Neural cell (in vitro differentiated cells): ENCODE results near the gene SNX15. TPM values are rescaled to one million over a fixed set of nuclear protein-coding genes. Genes with fewer than 3 reads are reported as not detected.

Source experiments
- H2AFZ ChIP-seq: fragments of 200-600, 300-800 bp; sonication (generic), shearing (Covaris generic); 2 replicates; pipeline ENCODE4 v1.6.0; 2014; ENCODE audit warnings: low read depth, mild to moderate bottlenecking, antibody characterized with exemption, low read length, moderate library complexity
- H3F3A ChIP-seq: fragments of 200-600 bp; shearing (Covaris generic); 2 replicates; pipeline ENCODE4 v1.6.1; 2016; ENCODE audit warnings: mild to moderate bottlenecking, moderate library complexity, mixed read lengths, antibody characterized with exemption, low read length; ENCODE audit not compliant: insufficient read depth, poor library complexity, severe bottlenecking
- H3K27ac ChIP-seq: fragments of 200-600, 300-800 bp; sonication (generic), shearing (Covaris generic); 2 replicates; pipeline ENCODE4 v1.5.1; 2014; ENCODE audit warnings: mild to moderate bottlenecking, low read length, moderate library complexity
- H3K27me3 ChIP-seq: fragments of 300-800, 200-600 bp; sonication (generic), shearing (Covaris generic); 2 replicates; pipeline ENCODE4 v1.6.0; 2014; ENCODE audit warnings: mild to moderate bottlenecking, low read depth, low read length, moderate library complexity; ENCODE audit not compliant: insufficient read depth
- H3K36me3 ChIP-seq: fragments of 300-800, 200-600 bp; sonication (generic), shearing (Covaris generic); 2 replicates; pipeline ENCODE4 v1.5.1; 2014; ENCODE audit warnings: mild to moderate bottlenecking, antibody characterized with exemption, low read length, moderate library complexity; ENCODE audit not compliant: insufficient read depth
- H3K4me2 ChIP-seq: fragments of 300-800, 200-600 bp; sonication (generic), shearing (Covaris generic); 2 replicates; pipeline ENCODE4 v1.6.0; 2014; ENCODE audit warnings: mild to moderate bottlenecking, low read length
- H3K4me3 ChIP-seq: fragments of 300-800, 200-600 bp; sonication (generic), shearing (Covaris generic); 2 replicates; pipeline ENCODE4 v1.5.1; 2014; ENCODE audit warnings: mild to moderate bottlenecking, low read length, moderate library complexity
- H3K79me2 ChIP-seq: fragments of 200-600 bp; shearing (Covaris generic); replicated peaks from 2 replicates; pipeline ENCODE4 v1.6.0; 2014; ENCODE audit warnings: mild to moderate bottlenecking, low read length, moderate library complexity; ENCODE audit not compliant: insufficient read depth
- H3K9ac ChIP-seq: fragments of 300-800, 200-600 bp; sonication (generic), shearing (Covaris generic); 2 replicates; pipeline ENCODE4 v1.6.1; 2016; ENCODE audit warnings: mild to moderate bottlenecking, low read length, mixed read lengths
- H3K9me2 ChIP-seq: fragments of 200-600 bp; shearing (Covaris generic); 2 replicates; pipeline ENCODE4 v1.6.1; 2016; ENCODE audit warnings: mild to moderate bottlenecking, low read length, mixed read lengths; ENCODE audit not compliant: insufficient read depth
- H3K9me3 ChIP-seq: fragments of 200-600, 300-800 bp; sonication (generic), shearing (Covaris generic); 2 replicates; pipeline ENCODE4 v1.6.1; 2016; ENCODE audit warnings: mild to moderate bottlenecking, mixed run types, low read length, moderate library complexity, mixed read lengths
- H4K20me1 ChIP-seq: fragments of 200-600 bp; shearing (Covaris generic); 2 replicates; pipeline ENCODE4 v1.6.1; 2016; ENCODE audit warnings: mild to moderate bottlenecking, mixed run types; ENCODE audit not compliant: insufficient read depth
- EP300 ChIP-seq: fragments of 450-650 bp; conservative IDR thresholded peaks from 2 replicates; pipeline ENCODE4 v1.6.1; 2014; ENCODE audit warnings: antibody characterized with exemption, mild to moderate bottlenecking, moderate library complexity; ENCODE audit not compliant: poor library complexity, severe bottlenecking
- EZH2 ChIP-seq: fragments of 200-600, 300-800 bp; shearing (Covaris generic), sonication (generic); IDR thresholded peaks from 2 replicates; pipeline ENCODE4 v1.6.1; 2014; ENCODE audit warnings: antibody characterized with exemption, low read length, borderline replicate concordance, mild to moderate bottlenecking; ENCODE audit not compliant: insufficient read depth, poor library complexity, severe bottlenecking
- MXI1 ChIP-seq: fragments of 450-650 bp; conservative IDR thresholded peaks from 2 replicates; pipeline ENCODE4 v1.6.1; 2014; ENCODE audit warnings: antibody characterized with exemption, mild to moderate bottlenecking; ENCODE audit not compliant: poor library complexity, severe bottlenecking
- POLR2AphosphoS5 ChIP-seq: IDR thresholded peaks from 2 replicates; pipeline ENCODE4 v1.6.1; 2012
- RAD21 ChIP-seq: fragments of 450-650 bp; conservative IDR thresholded peaks from 2 replicates; pipeline ENCODE4 v1.6.1; 2014; ENCODE audit warnings: antibody characterized with exemption, mild to moderate bottlenecking, moderate library complexity
- SMC3 ChIP-seq: fragments of 450-650 bp; conservative IDR thresholded peaks from 2 replicates; pipeline ENCODE4 v1.6.1; 2014; ENCODE audit warnings: antibody characterized with exemption, mild to moderate bottlenecking, moderate library complexity; ENCODE audit not compliant: poor library complexity
- TAF1 ChIP-seq: IDR thresholded peaks from 2 replicates; pipeline ENCODE4 v1.6.1; 2012; ENCODE audit warnings: low read depth
- polyA plus RNA-seq: library from polyadenylated mRNA; depleted of rRNA; stranded (reverse); fragments of >200 nt; gene quantifications from 2 replicates; pipeline ENCODE4 v1.2.3, GENCODE V29; 2014
- TF ChIP-seq, protein P1 (sequence below): fragments of 450-650 bp; IDR thresholded peaks from 2 replicates; pipeline ENCODE4 v1.5.1; 2014; ENCODE audit warnings: antibody characterized with exemption, mild to moderate bottlenecking, moderate library complexity; ENCODE audit not compliant: poor library complexity, severe bottlenecking
- TF ChIP-seq, protein P2 (sequence below): IDR thresholded peaks from 2 replicates; pipeline ENCODE4 v1.6.1; 2012; ENCODE audit warnings: borderline replicate concordance

SNX15 gene
- polyA plus RNA-seq, 1 donor from 2014 or later: 11.2 TPM

DNA sequence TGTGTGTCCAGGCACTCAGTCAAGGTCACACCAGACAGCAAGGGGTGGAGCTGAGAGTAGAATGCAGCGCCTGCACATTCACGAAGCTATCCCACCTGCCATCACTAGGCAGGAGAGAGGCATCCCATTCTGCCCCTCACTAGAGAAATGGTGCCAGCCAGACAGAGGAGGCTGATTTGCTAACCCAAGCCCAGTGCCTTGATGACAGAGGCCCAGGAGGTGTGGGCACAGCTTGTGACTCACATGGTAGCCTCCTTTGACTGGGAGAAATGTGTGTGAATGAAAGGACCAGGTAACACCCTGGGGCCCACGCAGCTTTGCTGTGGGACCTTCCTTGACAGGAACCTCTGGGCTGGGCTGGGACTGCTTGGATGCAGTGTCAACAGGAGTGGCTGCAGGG lies 36.3 kb downstream of the SNX15 start:
- no peak overlapping the region for H3K4me2 ChIP-seq
- no peaks in the 10 kb centered on the region for H3K27me3 ChIP-seq
- H3K9ac ChIP-seq: no peak overlapping the region
- no peaks in the 10 kb centered on the region for H3K9me3 ChIP-seq
- no peaks in the 10 kb centered on the region for H3K36me3 ChIP-seq
- H3K27ac ChIP-seq: no peak overlapping the region
- no peaks in the 10 kb centered on the region for H3K79me2 ChIP-seq
- no peaks in the 10 kb centered on the region for H3K9me2 ChIP-seq
- H2AFZ ChIP-seq: no peak overlapping the region
- no peaks in the 10 kb centered on the region for H3F3A ChIP-seq
- no peaks in the 10 kb centered on the region for H4K20me1 ChIP-seq
- no peak overlapping the region for H3K4me3 ChIP-seq
- TF ChIP-seq EZH2: no peak
- TF ChIP-seq MXI1: no peak

DNA sequence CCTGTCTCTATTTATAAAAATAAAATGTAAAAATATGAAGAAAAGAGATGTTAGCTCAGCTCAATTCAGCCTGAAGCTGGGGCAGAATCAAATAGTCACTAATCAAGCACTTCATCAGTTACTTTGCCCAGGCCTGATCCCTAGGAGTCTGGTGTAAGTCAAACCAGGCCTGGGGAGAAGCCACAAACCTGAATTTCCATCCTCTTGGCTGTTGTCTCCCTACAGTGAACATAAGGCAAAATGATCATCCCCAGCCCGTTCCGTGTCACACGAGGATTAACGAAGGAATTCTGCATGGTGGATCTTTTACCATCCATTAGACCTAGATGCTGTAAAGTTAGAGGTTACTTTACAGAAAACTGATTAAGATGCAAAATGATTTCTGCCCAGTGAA lies 37.6 kb downstream of the SNX15 start:
- TF ChIP-seq MXI1 (no peak), TAF1 (no peak), EZH2 (no peak), RAD21 (no peak), EP300 (no peak)
- TF ChIP-seq, protein P1, sequence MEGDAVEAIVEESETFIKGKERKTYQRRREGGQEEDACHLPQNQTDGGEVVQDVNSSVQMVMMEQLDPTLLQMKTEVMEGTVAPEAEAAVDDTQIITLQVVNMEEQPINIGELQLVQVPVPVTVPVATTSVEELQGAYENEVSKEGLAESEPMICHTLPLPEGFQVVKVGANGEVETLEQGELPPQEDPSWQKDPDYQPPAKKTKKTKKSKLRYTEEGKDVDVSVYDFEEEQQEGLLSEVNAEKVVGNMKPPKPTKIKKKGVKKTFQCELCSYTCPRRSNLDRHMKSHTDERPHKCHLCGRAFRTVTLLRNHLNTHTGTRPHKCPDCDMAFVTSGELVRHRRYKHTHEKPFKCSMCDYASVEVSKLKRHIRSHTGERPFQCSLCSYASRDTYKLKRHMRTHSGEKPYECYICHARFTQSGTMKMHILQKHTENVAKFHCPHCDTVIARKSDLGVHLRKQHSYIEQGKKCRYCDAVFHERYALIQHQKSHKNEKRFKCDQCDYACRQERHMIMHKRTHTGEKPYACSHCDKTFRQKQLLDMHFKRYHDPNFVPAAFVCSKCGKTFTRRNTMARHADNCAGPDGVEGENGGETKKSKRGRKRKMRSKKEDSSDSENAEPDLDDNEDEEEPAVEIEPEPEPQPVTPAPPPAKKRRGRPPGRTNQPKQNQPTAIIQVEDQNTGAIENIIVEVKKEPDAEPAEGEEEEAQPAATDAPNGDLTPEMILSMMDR: no peak
- Histone ChIP-seq H3K9me3 (no peaks in the 10 kb centered on the region), H3K9me2 (no peaks in the 10 kb centered on the region), H3K36me3 (no peaks in the 10 kb centered on the region), H3K79me2 (no peaks in the 10 kb centered on the region), H2AFZ (no peak overlapping the region), H3F3A (no peaks in the 10 kb centered on the region), H4K20me1 (no peaks in the 10 kb centered on the region), H3K27ac (no peak overlapping the region), H3K9ac (no peak overlapping the region), H3K27me3 (no peaks in the 10 kb centered on the region), H3K4me2 (no peak overlapping the region), H3K4me3 (no peak overlapping the region)

DNA sequence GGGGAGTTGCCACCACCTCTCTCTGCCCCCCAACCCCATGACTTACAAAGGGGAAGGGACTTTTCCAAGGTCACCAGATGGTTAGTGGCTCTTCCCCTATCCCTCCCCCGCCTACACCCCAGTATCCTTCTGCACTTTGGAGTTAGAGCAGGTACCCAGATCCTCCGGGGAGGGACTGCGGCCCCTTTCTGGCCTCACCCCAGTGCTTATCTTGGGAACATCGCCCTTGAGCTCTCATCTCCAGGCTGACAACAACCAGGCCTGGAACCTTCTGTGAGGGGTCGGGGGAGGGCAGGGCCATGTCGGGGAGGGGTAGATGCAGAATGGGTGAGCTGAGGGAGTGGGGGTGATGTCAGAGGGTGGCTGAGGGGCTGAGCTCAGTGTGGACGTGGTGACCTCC lies 38.6 kb downstream of the SNX15 start:
- TF ChIP-seq TAF1 (no peak), RAD21 (no peak), EZH2 (no peak), POLR2AphosphoS5 (no peak), SMC3 (no peak), MXI1 (no peak), EP300 (no peak)
- TF ChIP-seq, protein P1: no peak
- TF ChIP-seq, protein P2, sequence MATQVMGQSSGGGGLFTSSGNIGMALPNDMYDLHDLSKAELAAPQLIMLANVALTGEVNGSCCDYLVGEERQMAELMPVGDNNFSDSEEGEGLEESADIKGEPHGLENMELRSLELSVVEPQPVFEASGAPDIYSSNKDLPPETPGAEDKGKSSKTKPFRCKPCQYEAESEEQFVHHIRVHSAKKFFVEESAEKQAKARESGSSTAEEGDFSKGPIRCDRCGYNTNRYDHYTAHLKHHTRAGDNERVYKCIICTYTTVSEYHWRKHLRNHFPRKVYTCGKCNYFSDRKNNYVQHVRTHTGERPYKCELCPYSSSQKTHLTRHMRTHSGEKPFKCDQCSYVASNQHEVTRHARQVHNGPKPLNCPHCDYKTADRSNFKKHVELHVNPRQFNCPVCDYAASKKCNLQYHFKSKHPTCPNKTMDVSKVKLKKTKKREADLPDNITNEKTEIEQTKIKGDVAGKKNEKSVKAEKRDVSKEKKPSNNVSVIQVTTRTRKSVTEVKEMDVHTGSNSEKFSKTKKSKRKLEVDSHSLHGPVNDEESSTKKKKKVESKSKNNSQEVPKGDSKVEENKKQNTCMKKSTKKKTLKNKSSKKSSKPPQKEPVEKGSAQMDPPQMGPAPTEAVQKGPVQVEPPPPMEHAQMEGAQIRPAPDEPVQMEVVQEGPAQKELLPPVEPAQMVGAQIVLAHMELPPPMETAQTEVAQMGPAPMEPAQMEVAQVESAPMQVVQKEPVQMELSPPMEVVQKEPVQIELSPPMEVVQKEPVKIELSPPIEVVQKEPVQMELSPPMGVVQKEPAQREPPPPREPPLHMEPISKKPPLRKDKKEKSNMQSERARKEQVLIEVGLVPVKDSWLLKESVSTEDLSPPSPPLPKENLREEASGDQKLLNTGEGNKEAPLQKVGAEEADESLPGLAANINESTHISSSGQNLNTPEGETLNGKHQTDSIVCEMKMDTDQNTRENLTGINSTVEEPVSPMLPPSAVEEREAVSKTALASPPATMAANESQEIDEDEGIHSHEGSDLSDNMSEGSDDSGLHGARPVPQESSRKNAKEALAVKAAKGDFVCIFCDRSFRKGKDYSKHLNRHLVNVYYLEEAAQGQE: no peak
- no peaks in the 10 kb centered on the region for H3K9me3 ChIP-seq
- H3K9me2 ChIP-seq: no peaks in the 10 kb centered on the region
- no peak overlapping the region for H3K27ac ChIP-seq
- no peaks in the 10 kb centered on the region for H4K20me1 ChIP-seq
- H3F3A ChIP-seq: no peaks in the 10 kb centered on the region
- H3K36me3 ChIP-seq: no peaks in the 10 kb centered on the region
- H3K4me3 ChIP-seq: no peak overlapping the region
- no peak overlapping the region for H3K4me2 ChIP-seq
- no peaks in the 10 kb centered on the region for H3K27me3 ChIP-seq
- no peak overlapping the region for H3K9ac ChIP-seq
- H3K79me2 ChIP-seq: no peaks in the 10 kb centered on the region
- no peak overlapping the region for H2AFZ ChIP-seq
